HG03139 (cell line): ENCODE data around the gene SIRPG.
"Not testable (repeated sequence)": the region's sequence is repeated elsewhere in the genome, so short reads cannot be mapped to it uniquely, and the experiment has no call there.

ENCODE experiments used
- ATAC-seq: cut with Tn5 transposase; IDR thresholded peaks from one replicate; pipeline ENCODE4 v1.9.1; 2021; ENCODE audit not compliant: unreplicated experiment

Gene SIRPG

GRCh38 chr20:1636621-1637020 lies 21.0 kb downstream of the SIRPG start:
- no peak for ATAC-seq

GRCh38 chr20:1635291-1635979 lies 22.1 kb downstream of the SIRPG start:
- no peak for ATAC-seq

- no peak for ATAC-seq
These were observed 24.0 kb downstream of the SIRPG start for GRCh38 chr20:1633535-1633934.

- no peak for ATAC-seq
These were observed 25.4 kb downstream of the SIRPG start for GRCh38 chr20:1632178-1632577.

- ATAC-seq: no peak
These were observed 26.0 kb downstream of the SIRPG start for GRCh38 chr20:1631309-1632151.

- ATAC-seq: no peak
These were observed 27.4 kb downstream of the SIRPG start for GRCh38 chr20:1630186-1630585.

GRCh38 chr20:1629321-1629720 lies 28.3 kb downstream of the SIRPG start:
- no peak for ATAC-seq

- no peak for ATAC-seq
These were observed 29.0 kb downstream of the SIRPG start for GRCh38 chr20:1628621-1629020.

GRCh38 chr20:1627200-1627550 lies 30.4 kb downstream of the SIRPG start:
- ATAC-seq: no peak

GRCh38 chr20:1626528-1627199 lies 30.9 kb downstream of the SIRPG start:
- no peak for ATAC-seq

GRCh38 chr20:1625083-1625690 lies 32.4 kb downstream of the SIRPG start:
- ATAC-seq: no peak

GRCh38 chr20:1623501-1624205 lies 33.9 kb downstream of the SIRPG start:
- ATAC-seq: no peak

- no peak for ATAC-seq
These were observed 35.1 kb downstream of the SIRPG start for GRCh38 chr20:1622450-1622849.

- ATAC-seq: no peak
These were observed 36.3 kb downstream of the SIRPG start for GRCh38 chr20:1621316-1621715.

GRCh38 chr20:1619861-1620444 lies 37.6 kb downstream of the SIRPG start, which contains the start of gene SIRPB1:
Gene SIRPB1 (minus strand): TSS chr20:1620009. CDS start chr20:1619944, 65 bp downstream.
- no peak for ATAC-seq

GRCh38 chr20:1618954-1619540 lies 38.5 kb downstream of the SIRPG start:
- no peak for ATAC-seq

GRCh38 chr20:1618479-1618878 lies 39.1 kb downstream of the SIRPG start:
- ATAC-seq: no peak

GRCh38 chr20:1616858-1617434 lies 40.6 kb downstream of the SIRPG start:
- no peak for ATAC-seq

GRCh38 chr20:1610404-1610803 lies 47.2 kb downstream of the SIRPG start:
- not testable (repeated sequence) for ATAC-seq
